ENCODE results near the gene SEMA3D.

SEMA3D gene

GRCh38 chr7:84985073-84985784, 201.6 kb downstream of the SEMA3D start:
- DNase-seq (ENCODE audit: low spot score), result no peak

- no peak for DNase-seq (ENCODE audit: low spot score)
Observed at GRCh38 chr7:84982199-84982598, 204.7 kb downstream of the SEMA3D start.

- no peak for DNase-seq (ENCODE audit: low spot score)
Observed at GRCh38 chr7:84981055-84981976, 205.5 kb downstream of the SEMA3D start.

- DNase-seq (ENCODE audit: low spot score), result no peak
Observed at GRCh38 chr7:84975586-84976185, 211.2 kb downstream of the SEMA3D start.

GRCh38 chr7:84971360-84971759, 215.5 kb downstream of the SEMA3D start:
- no peak for DNase-seq (ENCODE audit: low spot score)

- no peak for DNase-seq (ENCODE audit: low spot score)
Observed at GRCh38 chr7:84970670-84971069, 216.2 kb downstream of the SEMA3D start.

GRCh38 chr7:84953234-84953633, 233.6 kb downstream of the SEMA3D start:
- DNase-seq (ENCODE audit: low spot score), result no peak

- DNase-seq (ENCODE audit: low spot score), result no peak
Observed at GRCh38 chr7:84950836-84951235, 236.0 kb downstream of the SEMA3D start.

- no peak for DNase-seq (ENCODE audit: low spot score)
Observed at GRCh38 chr7:84949501-84949900, 237.4 kb downstream of the SEMA3D start.

GRCh38 chr7:84949067-84949466, 237.8 kb downstream of the SEMA3D start:
- no peak for DNase-seq (ENCODE audit: low spot score)

GRCh38 chr7:84948634-84949033, 238.2 kb downstream of the SEMA3D start:
- no peak for DNase-seq (ENCODE audit: low spot score)

- DNase-seq (ENCODE audit: low spot score), result no peak
Observed at GRCh38 chr7:84946549-84946948, 240.3 kb downstream of the SEMA3D start.
